OCI-LY3 (cell line): ENCODE results near the gene SIRPB2.

Experiments used
- H2AFZ ChIP-seq: fragments of 200-600, 300-600 bp; shearing (Covaris generic); 2 replicates; pipeline ENCODE4 v1.6.0; 2014; ENCODE audit warnings: antibody characterized with exemption, low read depth, low read length
- H3K27ac ChIP-seq: fragments of 200-600, 300-600 bp; sonication (generic); 2 replicates; pipeline ENCODE4 v1.5.1; 2014; ENCODE audit warnings: mild to moderate bottlenecking, low read length, moderate library complexity, mixed read lengths
- H3K27me3 ChIP-seq: fragments of 200-600, 300-600 bp; sonication (generic); 2 replicates; pipeline ENCODE4 v1.6.1; 2014; ENCODE audit warnings: low read depth, low read length, mixed read lengths
- H3K36me3 ChIP-seq: fragments of 200-600, 300-600 bp; sonication (generic); replicated peaks from 2 replicates; pipeline ENCODE3; 2014; ENCODE audit warnings: low read depth, low read length, mixed read lengths
- H3K4me1 ChIP-seq: fragments of 300-600, 200-600 bp; sonication (generic); 2 replicates; pipeline ENCODE4 v1.6.1; 2014; ENCODE audit warnings: low read length, mixed read lengths
- H3K4me2 ChIP-seq: fragments of 200-600, 300-600 bp; sonication (generic); 2 replicates; pipeline ENCODE4 v1.6.1; 2014; ENCODE audit warnings: low read length, mixed read lengths
- H3K4me3 ChIP-seq: fragments of 300-600, 200-600 bp; sonication (generic); 2 replicates; pipeline ENCODE4 v1.5.1; 2014; ENCODE audit warnings: antibody characterized with exemption, mild to moderate bottlenecking, low read length, moderate library complexity
- H3K79me2 ChIP-seq: fragments of 300-600, 200-600 bp; shearing (Covaris generic); 2 replicates; pipeline ENCODE4 v1.6.1; 2014; ENCODE audit warnings: mild to moderate bottlenecking, low read length, mixed read lengths
- H3K9ac ChIP-seq: fragments of 300-600, 200-600 bp; shearing (Covaris generic); 2 replicates; pipeline ENCODE4 v1.6.0; 2014; ENCODE audit warnings: mild to moderate bottlenecking, low read length, moderate library complexity
- H3K9me3 ChIP-seq: fragments of 200-600, 300-600 bp; shearing (Covaris generic); 2 replicates; pipeline ENCODE4 v1.6.1; 2014; ENCODE audit warnings: low read length, mixed read lengths; ENCODE audit not compliant: insufficient read depth
- H4K20me1 ChIP-seq: fragments of 200-600, 300-600 bp; sonication (generic); 2 replicates; pipeline ENCODE4 v1.6.1; 2016; ENCODE audit warnings: low read length, mixed read lengths; ENCODE audit not compliant: insufficient read depth
- EZH2phosphoT487 ChIP-seq: fragments of 200-600 bp; shearing (Covaris generic); IDR thresholded peaks from 2 replicates; pipeline ENCODE4 v1.6.1; 2018; ENCODE audit warnings: antibody characterized with exemption, mixed run types, low read depth
- TF ChIP-seq, protein P1 (sequence below): fragments of 200-600, 300-600 bp; sonication (generic); IDR thresholded peaks from 2 replicates; pipeline ENCODE4 v1.5.1; 2014; ENCODE audit warnings: antibody characterized with exemption, low read length, low read depth

Gene SIRPB2

DNA sequence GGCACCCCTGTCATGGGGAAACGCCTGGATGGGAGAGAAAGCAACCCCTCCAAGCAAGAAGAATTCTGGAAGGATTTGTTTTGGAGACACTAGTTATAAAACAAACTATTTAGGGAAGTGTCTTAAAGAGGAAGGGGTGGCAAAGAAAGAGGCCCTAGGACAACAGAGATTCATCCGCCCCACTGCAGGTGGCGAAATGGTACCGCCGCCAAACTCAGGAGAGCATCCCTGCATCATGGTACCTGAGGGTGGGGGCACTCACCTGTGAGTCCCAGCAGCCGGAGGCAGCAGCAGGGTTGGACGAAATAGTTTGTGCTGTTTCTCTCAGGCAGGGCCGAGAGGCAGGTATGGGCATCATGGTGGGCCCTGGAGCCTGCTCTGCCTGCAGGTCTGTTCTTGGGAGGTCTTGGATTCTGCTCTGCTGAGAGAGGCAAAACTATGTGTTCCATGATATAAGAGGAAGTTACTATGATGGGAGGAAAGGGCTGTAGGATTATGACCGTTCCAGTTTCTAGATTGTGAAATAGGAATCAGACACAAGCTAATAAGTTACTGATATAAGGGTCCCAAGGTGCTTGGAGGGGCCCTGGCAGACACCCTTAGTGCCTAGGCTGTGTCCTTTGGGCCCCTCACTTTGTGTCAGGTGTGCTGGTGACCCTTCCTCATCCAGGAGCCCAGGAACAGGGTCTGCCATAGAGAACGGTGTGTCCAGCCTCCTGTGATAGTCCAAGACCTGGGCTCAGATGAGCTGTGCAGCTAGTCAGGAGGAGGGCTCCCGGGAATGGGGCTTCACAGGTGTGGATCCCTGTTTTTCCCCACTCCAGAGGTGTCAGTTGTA lies 45.9 kb upstream of the SIRPB2 start:
- Histone ChIP-seq H3K27me3 (no peaks in the 10 kb centered on the region), H2AFZ (0 out of 2 replicates have a peak overlapping the region, but pooled peaks have one; percentile 1), H3K79me2 (no peaks in the 10 kb centered on the region), H3K9ac (peak overlapping the region; percentile 57), H3K4me1 (peaks cover 40% of the 10 kb centered on the region), H3K4me3 (peak overlapping the region; percentile 59), H4K20me1 (no peaks in the 10 kb centered on the region), H3K27ac (peak overlapping the region; percentile 58), H3K9me3 (no peaks in the 10 kb centered on the region), H3K4me2 (peak overlapping the region; percentile 76), H3K36me3 (no peaks in the 10 kb centered on the region)
- TF ChIP-seq, protein P1, sequence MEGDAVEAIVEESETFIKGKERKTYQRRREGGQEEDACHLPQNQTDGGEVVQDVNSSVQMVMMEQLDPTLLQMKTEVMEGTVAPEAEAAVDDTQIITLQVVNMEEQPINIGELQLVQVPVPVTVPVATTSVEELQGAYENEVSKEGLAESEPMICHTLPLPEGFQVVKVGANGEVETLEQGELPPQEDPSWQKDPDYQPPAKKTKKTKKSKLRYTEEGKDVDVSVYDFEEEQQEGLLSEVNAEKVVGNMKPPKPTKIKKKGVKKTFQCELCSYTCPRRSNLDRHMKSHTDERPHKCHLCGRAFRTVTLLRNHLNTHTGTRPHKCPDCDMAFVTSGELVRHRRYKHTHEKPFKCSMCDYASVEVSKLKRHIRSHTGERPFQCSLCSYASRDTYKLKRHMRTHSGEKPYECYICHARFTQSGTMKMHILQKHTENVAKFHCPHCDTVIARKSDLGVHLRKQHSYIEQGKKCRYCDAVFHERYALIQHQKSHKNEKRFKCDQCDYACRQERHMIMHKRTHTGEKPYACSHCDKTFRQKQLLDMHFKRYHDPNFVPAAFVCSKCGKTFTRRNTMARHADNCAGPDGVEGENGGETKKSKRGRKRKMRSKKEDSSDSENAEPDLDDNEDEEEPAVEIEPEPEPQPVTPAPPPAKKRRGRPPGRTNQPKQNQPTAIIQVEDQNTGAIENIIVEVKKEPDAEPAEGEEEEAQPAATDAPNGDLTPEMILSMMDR = peak; percentile 36
- no peak for TF ChIP-seq EZH2phosphoT487

DNA sequence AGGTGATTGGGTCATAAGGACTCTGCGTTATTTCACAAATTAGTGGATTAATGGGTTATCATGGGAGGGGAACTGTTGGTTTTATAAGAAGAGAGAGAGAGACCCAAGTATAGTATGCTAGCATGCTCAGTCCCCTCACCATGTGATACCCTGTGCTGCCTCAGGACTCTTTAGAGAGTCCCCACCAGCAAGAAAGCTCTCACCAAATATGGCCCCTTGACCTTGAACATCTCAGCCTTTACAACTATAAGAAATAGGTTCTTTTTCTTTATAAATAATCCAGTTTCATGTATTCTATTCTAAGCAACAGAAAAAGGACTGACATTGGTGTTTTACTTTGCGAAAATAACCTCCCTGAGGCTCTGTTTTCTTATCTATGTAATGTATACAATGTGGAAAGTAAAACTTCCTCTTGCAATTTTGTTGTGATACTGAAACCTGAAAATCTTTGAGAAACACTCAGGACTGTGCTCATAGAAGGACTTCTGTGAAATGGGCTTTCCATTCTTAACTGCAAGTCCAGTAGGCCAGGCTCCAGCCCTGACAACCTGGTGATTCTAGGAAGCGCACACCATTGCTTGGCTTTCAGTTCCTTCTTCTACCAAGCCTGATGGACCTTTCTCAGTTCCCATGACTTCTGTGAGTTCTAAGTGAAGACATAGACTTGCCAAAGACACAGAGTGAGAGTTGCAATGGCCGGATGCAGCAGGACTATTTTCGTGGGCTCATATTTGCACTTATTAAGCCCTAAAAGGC lies 44.4 kb upstream of the SIRPB2 start:
- H3K27me3 ChIP-seq = no peaks in the 10 kb centered on the region
- peaks cover 40% of the 10 kb centered on the region for H3K4me1 ChIP-seq
- no peaks in the 10 kb centered on the region for H3K79me2 ChIP-seq
- H4K20me1 ChIP-seq = no peaks in the 10 kb centered on the region
- H3K36me3 ChIP-seq = no peaks in the 10 kb centered on the region
- no peaks in the 10 kb centered on the region for H3K9me3 ChIP-seq
- peak overlapping the region; percentile 15 for H3K4me3 ChIP-seq
- TF ChIP-seq, protein P1 = no peak
- no peak for TF ChIP-seq EZH2phosphoT487
- no peak overlapping the region for H2AFZ ChIP-seq
- peak overlapping the region; percentile 76 for H3K4me2 ChIP-seq
- H3K27ac ChIP-seq = peak overlapping the region; percentile 54
- H3K9ac ChIP-seq = peak overlapping the region; percentile 12; the same call in 1 of the 2 replicates

DNA sequence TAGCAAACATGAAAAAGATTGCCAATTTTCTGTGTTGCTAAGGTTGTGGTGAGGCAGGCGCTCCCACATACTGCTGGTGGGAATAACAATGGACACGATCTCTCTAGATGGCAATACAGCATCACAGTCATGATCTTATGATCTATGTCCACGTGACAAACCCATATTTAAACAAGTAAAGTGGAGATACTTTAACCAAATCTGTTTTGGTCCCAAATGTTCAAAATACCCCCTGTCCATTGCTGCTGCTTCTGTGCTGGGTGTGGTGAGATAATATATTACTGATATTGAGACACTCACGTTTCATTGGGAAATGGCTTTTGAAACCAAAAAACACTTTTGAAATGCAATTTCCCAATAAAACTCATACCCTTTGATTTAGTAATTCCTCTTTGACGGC lies 43.3 kb upstream of the SIRPB2 start:
- no peak for TF ChIP-seq EZH2phosphoT487
- TF ChIP-seq, protein P1 = no peak
- Histone ChIP-seq H3K9me3 (no peaks in the 10 kb centered on the region), H3K9ac (no peak overlapping the region), H3K36me3 (no peaks in the 10 kb centered on the region), H3K4me2 (no peak overlapping the region), H3K4me1 (peaks cover 40% of the 10 kb centered on the region), H3K79me2 (no peaks in the 10 kb centered on the region), H2AFZ (no peak overlapping the region), H3K4me3 (no peak overlapping the region), H3K27ac (no peak overlapping the region), H3K27me3 (no peaks in the 10 kb centered on the region), H4K20me1 (no peaks in the 10 kb centered on the region)

DNA sequence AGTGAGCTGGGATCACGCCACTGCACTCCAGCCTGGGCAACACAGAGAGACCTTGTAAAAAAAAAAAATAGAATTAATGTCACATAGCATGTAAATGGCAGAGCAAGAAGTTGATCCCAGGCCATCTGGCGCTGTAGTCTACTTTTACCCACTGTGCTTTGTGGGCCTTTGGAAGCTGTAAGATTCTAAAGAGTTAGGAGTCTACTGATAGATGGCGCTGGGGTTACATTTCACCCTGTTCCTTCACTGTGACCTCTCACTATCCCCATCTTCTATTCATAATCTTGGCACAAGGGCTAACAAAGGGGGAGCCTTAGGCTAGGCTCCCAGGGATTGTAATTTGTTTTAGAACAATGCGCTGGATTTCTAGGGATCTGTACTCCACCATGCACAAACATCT lies 41.8 kb upstream of the SIRPB2 start:
- Histone ChIP-seq H3K27me3 (no peaks in the 10 kb centered on the region), H3K27ac (no peak overlapping the region), H3K4me2 (no peak overlapping the region), H3K9ac (no peak overlapping the region), H3K9me3 (no peaks in the 10 kb centered on the region), H2AFZ (no peak overlapping the region), H3K4me1 (peaks cover 31% of the 10 kb centered on the region), H3K36me3 (no peaks in the 10 kb centered on the region), H3K79me2 (no peaks in the 10 kb centered on the region), H3K4me3 (no peak overlapping the region), H4K20me1 (no peaks in the 10 kb centered on the region)
- no peak for TF ChIP-seq EZH2phosphoT487
- TF ChIP-seq, protein P1 = peak; percentile 76
